GM12872 (cell line): Measurements from ENCODE around the gene PRAC1.
A peak's percentile ranks its signal among the peaks of the same experiment; 100 is the strongest.

ENCODE experiments used
- TF ChIP-seq, protein P1 (sequence below): IDR thresholded peaks from 3 replicates; pipeline ENCODE4 v1.5.1; 2011; ENCODE audit warnings: low read depth, mild to moderate bottlenecking, low read length, moderate library complexity; ENCODE audit not compliant: insufficient read depth

PRAC1 gene

DNA sequence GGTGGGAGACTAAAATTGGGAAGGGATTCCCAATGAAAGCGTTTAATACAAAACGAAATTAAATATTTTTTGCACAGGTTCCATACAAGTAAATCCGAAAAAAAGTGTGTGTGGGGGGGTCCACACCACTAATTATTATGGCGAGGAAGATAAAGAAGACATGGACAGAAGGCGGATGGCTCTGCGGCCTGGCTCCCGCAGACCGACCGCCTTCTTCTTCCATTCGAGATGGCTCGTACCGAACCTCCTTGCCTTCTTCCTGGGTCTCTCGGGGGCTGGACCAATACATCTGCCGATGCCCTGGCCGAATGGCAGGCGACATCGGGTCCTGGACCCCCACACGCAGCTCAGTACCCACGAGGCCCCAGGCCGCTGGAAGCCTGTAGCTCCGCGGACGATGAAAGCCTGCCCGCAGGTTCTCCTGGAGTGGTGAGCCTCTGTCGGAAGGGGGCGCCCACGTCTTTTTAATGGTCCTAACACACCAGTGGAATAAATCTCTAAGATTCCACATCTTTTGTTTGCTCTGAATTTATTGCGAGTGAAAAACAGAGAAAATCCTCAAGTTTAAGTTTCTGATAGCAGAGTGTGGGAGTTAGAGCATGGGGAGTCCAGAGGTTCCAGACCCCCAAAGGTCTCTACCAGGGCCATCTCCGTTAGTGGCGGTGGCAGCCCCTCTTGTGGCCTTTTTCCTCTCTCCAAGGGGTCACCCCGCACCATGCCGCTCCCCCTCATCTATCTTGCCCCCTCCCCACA lies 2.1 kb upstream of the PRAC1 start:
- TF ChIP-seq, protein P1, sequence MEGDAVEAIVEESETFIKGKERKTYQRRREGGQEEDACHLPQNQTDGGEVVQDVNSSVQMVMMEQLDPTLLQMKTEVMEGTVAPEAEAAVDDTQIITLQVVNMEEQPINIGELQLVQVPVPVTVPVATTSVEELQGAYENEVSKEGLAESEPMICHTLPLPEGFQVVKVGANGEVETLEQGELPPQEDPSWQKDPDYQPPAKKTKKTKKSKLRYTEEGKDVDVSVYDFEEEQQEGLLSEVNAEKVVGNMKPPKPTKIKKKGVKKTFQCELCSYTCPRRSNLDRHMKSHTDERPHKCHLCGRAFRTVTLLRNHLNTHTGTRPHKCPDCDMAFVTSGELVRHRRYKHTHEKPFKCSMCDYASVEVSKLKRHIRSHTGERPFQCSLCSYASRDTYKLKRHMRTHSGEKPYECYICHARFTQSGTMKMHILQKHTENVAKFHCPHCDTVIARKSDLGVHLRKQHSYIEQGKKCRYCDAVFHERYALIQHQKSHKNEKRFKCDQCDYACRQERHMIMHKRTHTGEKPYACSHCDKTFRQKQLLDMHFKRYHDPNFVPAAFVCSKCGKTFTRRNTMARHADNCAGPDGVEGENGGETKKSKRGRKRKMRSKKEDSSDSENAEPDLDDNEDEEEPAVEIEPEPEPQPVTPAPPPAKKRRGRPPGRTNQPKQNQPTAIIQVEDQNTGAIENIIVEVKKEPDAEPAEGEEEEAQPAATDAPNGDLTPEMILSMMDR = peak; percentile 74

DNA sequence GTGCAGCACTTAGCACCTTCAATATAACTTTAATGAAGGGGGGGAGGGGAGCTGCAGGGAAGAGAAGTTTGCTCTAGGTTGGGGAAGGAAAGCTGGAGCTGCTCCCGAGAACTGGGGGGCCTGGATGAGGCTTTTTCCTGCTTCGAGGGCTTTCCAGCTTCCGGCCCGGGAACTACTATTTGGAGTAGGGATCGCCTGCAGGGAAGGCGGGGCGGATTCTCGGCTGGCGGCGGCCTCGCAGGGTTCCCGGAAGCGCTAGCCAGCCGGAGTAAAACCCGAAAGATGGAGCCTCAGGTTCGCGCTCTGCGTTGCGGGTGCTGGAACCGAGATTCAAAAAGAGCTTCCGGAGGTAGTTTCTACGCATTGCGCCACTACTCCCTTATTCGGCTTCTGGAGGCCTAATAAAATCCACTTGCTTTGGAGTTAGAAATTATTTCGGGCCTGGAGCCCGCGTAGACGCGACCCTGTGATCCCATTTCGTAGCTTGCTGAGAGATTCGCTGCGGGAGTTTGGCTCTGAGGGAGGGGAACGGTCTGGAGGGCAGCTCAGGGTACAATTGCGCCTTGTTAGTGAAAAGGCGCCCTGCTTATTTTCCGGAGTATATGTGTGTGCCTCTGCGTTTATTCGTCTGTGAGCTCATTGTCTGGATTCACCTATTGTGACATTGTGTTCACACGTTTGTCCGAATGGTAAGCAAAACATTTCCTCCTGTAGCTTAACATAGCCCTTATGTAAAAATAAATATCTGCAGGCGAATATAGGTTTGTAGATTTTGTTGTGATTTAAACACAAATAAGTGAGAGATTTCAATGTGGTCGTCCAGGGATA lies 1.3 kb upstream of the PRAC1 start:
- TF ChIP-seq, protein P1 = no peak

DNA sequence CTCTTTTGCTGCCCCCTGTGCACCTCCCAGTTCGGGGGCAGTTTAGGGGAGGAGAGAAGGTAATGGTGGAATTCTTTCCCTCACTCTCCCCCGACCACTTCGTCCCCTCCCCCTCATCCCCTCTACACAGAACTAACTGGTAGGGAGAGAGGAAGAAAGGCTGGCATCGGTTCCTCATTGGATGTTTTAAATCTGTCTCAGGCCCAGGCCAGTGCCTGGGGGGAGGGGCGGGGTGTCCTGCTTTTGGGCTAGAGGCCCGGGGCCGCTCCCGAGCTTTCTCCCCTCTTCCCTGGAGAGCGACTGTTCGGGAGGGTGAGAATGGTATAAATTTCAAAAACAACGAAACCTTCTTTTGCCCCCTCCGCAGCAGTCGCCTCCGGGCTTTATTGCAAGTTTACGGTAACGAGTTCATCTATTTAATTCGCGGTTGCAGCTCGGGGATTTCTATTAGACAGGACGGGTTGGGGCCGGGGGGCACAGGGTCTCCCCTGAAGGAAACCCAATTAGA lies 651 bp upstream of the PRAC1 start, which contains the start of gene PRAC2:
Gene PRAC2, plus strand, starts transcription at position 271 of the 508 bp plus-strand sequence. CDS start 1,226 bp downstream, outside the sequence.
- TF ChIP-seq, protein P1 = no peak

DNA sequence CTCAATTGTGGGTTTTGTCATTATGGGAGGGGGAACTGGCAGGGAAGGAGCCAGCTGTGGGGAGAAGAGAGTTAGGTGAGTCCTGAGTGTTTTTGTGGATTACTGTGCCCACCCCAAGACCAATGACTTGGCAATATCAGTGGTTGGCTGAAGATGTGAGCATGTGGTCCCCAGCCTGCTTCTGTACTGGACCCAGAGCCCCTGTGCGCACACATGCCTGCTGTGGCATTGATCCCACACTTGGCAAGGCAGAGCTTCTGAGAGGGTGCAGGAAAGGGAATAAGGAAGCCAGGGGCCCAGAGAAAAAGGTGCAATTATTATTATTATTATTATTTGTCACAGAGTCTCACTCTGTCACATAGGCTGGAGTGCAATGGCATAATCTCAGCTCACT lies 1.3 kb downstream of the PRAC1 start:
- TF ChIP-seq, protein P1 = no peak

DNA sequence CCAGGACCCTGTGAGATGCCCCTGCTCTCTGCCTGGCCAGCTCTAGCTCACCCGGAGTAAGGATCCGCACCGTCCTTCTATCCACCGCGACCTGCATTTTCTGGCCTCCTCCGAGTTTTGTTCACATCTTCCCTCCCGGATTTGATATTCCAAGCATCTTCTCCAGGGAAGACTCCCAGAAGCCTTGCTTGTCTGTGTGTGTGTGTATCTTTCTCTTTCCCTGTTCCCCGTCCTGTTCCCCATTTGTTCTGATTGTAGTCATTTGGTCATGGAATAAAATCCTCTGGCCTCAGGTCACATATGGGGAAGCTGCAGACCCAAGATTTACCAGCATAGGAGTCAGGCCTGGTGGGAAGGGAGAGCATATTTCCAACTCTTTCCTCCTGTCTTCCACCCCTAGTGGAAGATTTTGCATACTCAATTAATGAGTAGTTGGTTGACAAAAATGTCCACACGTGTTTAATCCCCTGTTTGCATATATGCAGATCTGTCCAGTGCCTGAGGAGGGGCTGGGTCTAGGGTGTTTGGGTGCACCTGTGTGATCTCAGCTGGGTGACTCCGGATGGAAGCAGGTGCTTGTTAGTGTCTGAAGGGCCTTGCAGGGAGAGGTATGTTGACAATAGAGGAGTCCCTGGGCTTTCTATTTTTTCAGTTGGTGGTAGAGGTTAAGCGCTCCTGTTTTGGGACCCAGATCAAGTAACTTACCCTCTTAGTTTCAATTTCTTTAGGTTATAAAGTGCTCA lies 1.9 kb downstream of the PRAC1 start:
- TF ChIP-seq, protein P1 = no peak

DNA sequence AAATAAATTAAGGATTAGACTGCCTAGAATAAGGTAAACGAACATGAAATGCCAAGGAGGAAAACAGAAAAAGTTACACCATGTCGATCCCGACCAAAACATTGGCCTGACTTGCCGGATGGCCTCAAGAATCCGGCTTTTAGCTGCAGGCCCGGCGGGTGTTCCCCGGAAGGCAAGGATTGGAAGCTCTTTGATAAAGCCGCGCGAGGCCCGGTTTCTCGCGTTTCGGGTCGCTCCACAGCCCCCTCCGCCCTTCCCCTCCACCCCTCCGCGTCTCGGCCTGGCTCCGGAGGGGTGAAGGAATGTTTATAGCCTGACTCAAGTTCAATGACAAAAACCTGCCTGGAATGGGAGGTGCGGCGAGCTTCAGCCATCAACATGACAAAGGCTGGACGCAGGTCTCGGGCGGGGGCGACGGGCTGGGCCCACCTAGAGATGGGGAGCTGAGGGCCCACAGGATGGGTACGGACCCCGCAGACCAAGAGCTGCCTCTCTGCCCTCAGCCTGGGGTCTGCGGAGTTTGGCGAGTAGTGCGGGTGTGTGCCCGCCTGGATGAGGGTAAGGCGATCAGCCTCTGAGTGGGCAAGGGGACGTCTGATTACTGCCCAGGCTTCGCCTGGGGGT lies 2.6 kb downstream of the PRAC1 start:
- TF ChIP-seq, protein P1 = no peak
